Smooth muscle cell of the brain vasculature (primary cell): ENCODE results near the gene HEATR5B.
"Not testable (repeated sequence)": the region's sequence is repeated elsewhere in the genome, so short reads cannot be mapped to it uniquely, and the experiment has no call there.

Experiments used
- DNase-seq: peaks from one replicate; pipeline ENCODE4 v3.0.0-alpha.2; 2012; ENCODE audit warnings: low read depth, low spot score

HEATR5B gene

DNA sequence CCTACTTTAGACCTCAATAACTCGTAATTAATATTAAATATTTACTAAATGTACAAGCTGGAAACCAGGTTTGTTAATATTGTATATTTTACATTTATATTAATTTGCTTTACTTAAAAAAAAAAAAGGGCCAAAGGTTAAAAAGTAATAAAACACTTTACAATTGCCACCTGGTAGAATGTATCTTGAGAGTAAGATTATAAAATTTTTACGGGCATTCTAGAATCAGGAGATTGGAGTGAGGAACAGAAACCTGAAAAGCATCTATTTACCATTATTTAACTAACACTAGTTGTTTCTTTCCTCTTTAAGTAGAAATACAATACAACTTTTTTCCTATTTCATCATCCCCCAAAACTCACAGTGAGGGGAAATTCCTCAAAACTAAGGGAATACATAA, 102.3 kb downstream of the HEATR5B start:
- no peak for DNase-seq

DNA sequence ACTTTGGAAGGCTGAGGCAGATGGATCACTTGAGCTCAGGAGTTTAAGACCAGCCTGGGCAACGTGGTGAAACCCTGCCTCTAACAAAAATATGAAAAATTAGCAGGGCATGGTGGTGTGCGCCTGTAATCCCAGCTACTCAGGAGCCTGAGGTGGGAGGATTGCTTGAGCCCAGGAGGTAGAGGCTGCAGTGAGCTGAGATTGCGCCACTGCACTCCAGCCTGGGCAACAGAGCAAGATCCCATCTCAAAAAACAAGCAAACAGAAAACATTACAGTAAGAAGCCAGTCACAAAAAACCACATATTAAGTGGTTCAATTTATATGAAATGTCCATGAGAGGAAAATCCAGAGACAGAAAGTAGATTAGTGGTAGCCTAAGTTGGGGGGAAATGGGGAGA, 105.2 kb downstream of the HEATR5B start:
- DNase-seq, result not testable (repeated sequence)

DNA sequence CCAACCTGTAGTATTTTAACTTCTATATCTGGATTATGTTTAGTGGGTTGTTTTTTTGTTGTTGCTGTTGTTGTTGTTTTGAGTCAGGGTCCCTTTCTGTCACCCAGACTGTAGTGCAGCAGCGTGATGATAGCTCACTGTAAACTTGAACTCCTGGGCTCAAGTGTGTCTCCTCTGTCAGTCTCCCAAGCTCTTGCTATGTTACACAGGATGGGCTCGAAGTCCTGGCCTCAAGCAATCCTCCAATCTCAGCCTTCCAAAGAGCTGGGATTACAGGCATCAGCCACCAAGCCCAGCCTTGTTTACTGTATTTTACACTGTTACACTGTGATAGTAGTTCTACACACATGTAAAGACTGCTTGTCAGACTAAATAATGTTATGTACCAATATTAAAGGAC, 108.1 kb downstream of the HEATR5B start:
- DNase-seq, result no peak

DNA sequence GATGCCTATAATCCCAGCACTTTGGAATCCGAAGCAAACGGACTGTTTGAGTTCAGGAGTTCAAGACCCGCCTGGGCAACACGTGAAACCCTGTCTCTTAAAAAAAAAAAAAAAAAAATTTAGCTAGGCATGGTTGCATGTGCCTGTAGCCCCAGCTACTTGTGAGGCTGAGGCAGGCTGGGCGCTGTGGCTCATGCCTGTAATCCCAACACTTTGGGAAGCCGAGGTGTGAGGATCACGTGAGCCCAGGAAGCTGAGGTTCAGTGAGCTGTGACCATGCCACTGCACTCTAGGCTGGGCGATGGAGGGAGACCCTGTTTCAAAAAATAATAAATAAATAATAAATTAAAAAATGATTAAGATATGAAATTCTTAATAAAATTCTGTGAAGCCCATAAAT, 108.9 kb downstream of the HEATR5B start:
- no peak for DNase-seq

DNA sequence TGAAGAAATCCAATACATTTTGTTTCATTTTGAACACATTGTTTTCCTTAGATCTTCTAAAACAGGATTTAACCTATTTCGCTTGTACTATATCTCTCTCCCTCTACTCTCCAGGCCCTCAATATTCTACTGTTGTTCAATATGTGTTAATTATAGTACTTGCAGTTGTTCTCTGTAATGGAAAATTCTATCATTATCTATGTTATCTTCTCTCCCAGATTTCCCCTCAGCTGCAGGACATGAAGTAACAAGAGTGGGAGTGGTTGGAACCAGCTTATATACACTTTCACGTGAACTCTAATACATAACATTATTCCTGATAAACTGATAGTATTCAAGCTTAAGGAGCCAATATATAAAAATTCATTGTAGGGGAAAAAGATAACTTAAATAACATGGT, 110.9 kb downstream of the HEATR5B start:
- DNase-seq, result no peak

DNA sequence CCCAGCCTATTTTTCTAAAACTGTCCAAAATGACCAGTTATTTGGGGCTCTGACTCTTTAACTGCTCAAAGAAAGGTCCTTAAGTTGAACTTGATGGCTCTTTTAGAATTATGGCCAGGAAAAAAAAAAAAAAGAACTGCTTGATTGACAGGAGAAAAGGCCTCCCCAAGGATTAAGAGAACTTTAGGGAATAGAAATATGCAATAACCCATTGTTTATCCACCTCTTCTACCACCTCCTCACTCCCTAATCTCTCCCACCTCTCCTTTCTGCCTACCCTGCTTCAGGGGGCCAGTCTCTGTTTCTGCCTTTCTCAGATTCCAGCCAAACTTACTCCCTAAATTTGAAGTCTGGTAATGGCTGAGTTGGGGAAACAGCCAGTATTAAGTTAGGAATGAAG, 112.2 kb downstream of the HEATR5B start:
- DNase-seq, result no peak

DNA sequence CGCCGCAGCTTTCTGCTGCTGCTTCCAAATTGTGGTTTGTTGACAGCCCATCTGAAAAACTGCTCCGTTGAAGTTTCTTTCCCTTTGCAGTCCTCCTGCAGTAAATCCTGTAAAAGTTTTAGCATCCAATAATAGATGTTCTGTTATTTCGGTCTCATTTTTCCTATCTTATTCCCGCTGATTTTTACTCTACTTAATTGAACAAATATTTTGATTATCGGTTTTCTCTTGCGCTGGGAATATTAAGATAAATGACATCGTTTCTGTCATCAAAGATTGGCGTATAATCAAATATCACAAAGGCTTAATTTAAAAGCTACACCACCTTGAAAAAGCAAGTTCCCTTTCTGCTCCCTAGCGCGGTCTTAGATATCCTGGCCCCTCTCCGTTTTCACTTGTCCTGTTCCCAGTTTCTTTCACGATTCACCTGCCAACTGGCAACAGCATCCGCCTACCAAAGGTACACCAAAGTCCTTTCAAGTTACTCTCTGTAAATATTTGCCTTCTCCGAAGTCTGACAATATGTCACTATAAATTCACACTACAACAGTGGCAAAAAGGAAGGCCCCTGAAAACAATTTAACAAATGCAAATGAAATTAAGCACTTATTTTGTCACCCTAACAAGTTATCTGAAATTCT, 116.8 kb downstream of the HEATR5B start:
- DNase-seq, result no peak

DNA sequence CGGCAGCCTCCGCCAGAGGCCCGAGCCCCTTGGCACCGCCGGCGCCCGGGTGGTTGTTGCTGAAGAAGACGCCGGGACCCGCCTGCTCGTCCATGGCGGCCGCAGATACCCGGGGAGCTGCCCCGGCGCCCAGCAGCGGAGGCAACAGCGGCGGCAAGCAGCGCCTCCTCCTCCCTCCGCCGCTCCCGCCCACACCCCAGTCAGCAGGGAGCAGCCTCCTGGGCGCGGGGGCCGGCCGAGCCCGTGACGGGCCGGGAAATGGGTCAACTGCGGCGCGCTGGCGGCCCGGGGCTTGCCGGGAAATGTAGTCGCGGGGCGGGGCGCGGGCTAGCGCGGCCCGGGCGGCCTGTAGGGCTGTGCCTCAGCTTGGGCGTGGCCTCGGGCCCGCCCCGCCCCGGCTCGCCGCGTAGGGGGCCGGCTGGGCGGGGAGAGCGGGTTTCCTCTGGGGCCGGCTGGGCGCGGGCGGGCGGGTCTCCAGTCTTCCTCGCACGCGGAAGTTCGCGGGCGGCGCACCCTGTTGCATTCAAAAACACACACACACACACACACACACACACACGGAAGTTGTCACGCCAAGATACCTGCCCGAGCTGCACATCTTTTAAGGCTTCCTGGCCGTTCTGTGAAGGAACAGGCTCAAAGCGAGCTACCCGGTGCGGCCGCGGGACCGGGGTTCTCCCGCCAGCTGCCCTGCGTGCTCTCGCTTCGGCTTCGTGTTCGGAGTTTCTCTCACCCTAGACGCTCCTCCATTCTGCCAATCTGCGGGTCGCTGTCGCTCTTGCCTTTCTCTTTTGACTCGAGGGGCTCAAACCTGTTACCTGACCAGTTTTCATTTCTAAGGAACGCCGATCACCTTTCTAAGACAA, 117.6 kb downstream of the HEATR5B start, which contains the start of gene STRN:
Gene STRN, minus strand, starts transcription at position 167 of the 866 bp plus-strand sequence. Its CDS starts 73 bp downstream, at position 94.
- DNase-seq, result peak; percentile 91

DNA sequence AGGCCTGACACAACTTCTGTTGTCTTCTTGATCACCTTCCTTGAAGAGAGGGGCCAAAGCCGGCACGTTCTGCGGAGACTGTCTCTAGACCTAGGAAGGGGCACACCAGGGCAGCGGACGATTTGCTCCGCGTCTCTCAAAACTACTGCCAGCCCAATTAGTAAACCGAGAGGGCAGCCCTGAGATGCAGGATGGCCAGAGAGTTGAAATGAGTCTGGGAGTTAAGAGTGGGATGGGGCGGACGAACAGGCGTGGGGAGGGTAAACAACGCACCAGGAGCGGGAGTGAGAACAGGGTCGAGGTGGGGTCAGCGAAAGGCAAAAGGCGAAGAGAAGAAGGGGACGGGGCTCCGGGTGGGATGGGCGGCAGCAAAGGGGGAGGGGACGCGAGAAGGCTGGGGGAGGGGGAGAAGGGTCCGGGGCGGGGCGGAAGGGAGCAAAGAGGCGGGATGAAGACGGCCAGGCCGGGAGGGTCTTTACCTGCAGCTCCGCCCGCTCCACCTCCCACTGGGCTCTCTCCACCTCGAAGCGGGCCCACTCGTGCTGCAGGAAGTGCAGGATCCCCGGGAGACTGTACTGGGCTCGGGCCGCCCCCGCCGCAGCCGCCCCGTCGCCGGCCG, 118.3 kb downstream of the HEATR5B start:
- no peak for DNase-seq

DNA sequence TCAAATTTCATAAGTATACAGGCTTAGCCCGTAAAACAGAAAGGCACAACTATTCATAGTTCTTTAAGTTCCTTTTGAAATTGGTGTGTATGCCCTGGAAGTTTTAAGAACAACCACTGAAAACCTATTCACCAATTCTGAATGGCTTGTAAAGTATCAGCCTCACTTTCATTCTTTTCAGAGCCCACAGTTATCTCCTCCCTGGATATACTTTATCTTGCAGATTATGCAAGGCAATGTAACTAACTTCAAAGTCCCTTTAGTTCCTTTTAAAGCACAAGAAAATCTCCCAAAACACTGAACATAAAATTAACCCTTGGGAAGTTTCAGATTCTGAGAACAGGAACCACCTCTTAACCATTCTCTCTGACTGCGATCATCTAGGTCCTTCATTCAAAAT, 119.0 kb downstream of the HEATR5B start:
- DNase-seq, result no peak

DNA sequence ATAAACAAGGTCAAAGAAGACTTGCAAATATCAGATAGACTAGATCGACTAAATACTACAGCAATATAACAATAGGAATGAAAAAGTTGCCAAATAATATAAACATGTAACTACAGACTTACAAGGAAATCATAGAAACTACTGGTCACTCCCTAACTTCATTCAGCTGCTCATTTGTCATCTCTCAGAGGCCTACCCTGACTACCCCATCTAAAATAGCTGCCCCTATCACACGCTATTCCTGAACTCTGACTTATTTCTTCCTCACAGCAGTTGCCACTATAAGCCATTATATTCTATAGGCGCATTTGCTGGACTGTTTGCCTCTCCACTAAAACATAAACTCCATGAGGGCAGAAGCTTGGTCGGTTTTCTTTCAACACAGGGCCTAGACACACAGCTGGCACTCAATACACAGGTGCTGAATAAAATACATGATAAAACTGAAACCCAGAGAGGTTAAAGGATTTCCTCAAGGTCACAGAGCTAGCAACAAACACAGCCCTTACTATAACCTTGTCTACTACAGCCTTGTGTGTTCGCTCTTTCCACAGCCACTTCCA, 119.6 kb downstream of the HEATR5B start:
- DNase-seq, result no peak

DNA sequence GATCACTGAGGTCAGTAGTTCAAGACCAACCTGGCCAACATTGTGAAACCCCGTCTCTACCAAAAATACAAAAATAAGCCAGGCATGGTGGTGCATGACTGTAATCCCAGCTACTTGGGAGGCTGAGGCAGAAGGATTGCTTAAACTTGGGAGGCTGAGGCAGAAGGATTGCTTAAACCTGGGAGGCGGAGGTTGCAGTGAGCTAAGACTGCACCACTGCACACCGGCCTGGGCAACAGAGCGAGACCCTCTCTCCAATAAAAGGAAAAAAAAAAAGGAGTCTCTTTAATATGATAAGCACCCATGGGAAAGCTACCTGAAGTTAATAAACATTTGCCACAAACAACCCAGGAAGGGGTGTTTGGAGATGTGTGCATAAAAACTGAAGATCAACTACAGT, 120.4 kb downstream of the HEATR5B start:
- DNase-seq, result no peak

DNA sequence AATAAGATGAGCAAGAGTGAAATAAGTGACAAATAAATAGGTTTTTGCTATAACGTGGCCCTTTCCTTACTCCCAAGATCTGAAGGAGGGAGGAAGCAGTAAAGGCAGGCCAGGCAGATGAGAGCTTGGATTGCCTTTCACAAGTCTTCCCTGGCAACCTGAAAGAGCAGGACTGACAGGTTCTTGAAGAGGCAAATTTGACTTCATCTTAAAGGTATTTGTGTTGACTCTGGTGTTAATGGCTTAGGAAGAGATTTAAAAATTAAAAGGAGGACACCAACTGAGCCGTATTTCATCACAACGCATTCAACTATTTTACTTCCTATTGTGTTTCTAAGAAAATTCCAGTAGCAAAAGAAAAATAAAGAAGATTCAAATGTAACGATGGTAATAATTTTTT, 121.1 kb downstream of the HEATR5B start:
- DNase-seq, result no peak

DNA sequence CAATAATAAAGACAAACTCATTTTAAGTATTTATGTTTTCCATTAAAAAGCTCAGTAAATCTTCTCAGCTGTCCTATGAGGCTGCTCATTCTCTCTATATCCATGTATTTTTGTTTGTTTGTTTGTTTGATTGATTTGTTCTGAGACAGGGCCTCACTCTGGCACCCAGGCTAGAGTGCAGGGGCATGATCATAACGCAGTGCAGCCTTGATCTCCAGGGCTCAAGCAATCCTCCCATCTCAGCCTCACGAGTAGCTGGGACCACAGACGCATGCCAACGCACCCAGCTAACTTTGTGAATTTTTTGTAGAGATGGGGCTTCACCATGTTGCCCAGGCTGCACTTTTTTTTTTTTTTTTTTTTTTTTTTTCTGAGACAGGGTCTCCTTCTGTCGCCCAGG, 123.4 kb downstream of the HEATR5B start:
- no peak for DNase-seq

DNA sequence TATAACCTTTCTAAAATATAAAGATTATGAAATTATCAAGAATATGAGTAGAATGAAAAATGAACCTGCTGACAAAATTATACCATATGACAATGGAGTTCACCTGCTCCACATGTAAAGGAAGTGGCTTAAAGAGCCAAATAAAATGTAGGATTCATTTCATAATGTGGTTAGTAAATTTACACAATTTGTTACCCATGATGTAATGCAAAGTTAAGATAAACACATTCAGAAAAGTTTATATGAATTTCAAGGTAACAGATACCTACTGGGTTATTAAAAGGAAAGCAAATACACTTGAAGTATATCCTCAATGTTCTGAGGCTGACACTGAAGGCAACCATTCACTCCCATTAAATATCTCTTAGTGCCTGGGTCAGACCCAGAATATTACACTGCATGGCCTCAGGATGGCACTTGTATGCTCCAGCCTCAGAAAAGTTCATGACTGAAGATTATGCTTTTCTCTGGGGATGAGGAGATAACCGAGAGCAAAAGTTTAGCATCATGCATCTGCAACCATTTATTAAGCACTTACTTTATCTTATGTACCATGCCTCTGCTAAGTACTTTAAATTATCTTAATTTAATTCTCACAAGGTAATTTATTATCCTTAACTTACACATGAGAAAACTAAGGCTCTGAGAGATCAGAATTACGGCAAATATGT, 124.0 kb downstream of the HEATR5B start:
- no peak for DNase-seq

DNA sequence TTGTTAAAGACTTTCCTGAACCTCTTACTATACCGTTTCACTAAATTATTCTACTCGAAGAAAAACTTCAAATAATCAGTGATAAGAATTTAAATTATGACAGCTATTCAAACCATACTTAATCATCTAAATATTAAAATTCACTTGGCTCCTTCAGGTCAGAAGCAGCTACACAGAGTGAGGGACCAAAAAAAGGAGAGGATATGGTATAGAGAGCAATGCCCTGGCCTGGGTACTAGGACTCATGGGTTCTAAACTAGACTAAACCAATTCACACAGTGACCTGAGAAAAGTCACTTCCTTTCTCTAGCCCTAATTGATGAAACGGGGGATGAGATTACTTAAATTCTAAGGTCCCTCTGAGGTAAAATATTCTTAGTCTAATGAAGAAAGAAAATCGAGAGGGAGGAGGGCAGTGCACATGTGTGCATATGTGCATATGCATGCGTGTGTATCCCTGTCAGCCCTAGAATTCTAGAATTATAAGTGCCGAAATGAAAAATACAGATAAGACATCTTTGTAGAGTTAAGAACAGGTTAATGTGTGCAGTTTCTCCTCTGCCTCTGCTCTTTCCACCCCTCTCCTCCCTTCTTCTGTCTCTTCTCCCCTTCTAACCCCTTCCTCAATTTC, 129.1 kb downstream of the HEATR5B start:
- no peak for DNase-seq

DNA sequence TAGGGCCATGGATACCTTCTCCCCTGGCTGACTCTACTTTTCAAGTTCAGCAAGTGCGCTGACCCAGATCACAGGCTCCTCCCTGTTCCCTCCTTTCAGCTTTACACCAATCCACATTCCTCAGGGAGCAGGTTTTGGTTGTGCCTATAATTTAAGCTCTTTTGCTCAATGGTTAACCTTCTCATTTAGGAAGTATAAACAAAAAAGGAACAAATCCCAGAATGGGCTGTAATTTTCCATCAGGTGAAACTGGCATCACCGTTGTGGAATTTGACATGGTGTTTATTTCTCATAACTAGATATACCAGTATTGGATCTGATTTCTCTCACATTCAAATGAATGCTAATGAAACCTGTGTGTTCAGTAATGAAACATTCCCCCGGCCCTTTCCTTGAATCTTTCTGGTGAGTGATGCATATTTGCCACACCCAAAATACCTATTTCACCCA, 131.4 kb downstream of the HEATR5B start:
- no peak for DNase-seq

DNA sequence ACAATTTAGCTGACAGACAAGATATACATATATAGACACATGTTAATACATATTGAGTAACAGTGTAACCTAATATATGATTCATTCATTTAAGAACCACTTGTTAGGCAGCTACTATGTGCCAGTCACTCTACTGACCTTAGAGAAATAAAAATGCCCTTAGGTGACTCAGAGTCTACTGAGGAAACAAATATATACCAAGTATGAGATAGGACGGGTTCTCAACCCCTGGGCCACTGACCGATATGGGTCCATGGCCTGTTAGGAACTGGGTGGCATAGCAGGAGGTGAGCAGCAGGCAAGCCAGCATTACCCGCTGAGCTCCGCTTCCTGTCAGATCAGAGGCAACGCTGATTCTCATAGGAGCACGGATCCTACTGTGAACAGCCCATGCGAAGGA, 132.6 kb downstream of the HEATR5B start:
- no peak for DNase-seq

DNA sequence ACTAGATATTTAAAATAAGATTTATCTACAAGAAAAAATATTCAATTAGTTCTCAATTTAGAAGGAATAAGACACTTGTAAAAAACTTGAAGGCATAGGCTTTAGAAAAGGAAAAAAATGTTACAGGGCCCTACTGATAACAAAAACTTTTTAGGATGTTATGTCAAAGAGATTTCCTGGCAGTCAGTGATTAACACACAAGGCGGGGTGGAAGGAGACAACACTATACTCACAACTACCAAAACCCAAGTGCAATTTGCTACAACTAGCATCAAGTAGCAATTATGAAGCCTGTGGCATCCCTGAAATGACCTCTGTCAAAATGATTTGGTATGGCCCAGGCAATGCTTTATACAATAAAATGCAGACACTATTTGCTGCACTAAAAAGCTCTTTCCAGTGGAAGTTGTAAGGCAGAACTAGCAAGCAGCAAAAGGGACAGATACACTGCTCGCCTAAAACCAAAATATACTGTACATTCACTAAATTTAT, 133.1 kb downstream of the HEATR5B start:
- no peak for DNase-seq

DNA sequence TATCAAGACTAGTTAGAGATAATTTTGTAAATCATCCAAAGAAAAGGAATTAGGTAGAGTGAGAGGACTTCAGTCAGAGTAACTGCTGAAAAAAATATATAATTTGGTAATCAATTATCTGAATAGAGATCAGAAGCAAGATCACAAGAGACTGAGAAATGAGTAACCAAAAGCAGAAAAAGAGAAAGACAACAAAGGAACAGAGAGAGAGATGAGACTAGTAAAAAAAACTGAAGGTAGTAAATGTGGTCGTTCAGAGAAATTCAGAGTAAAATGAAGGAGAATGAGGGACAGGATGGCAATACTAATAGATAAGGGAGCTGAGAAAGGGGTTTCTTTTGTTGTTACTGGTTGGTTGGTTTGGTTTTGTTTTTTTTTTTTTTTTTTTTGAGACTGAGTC, 134.3 kb downstream of the HEATR5B start:
- no peak for DNase-seq

DNA sequence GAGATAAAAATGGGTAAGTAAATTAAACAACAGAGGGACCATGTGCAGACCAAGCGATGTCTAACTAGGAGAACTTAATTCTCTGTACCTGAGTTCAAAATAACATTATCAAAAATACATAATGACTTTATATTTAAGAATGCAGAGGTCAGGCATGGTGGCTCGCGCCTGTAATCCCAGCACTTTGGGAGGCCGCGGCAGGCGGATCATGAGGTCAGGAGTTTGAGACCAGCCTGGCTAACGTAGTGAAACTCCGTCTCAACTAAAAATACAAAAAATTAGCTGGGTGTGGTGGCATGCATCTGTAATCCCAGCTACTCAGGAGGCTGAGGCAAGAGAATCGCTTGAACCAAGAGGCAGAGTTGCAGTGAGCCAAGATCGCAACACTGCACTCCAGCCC, 138.9 kb downstream of the HEATR5B start:
- DNase-seq, result not testable (repeated sequence)
